ENCODE results near the gene CARNS1. TPM values are rescaled to one million over a fixed set of nuclear protein-coding genes. Genes with fewer than 3 reads are reported as not detected.
A peak's percentile ranks its signal among the peaks of the same experiment; 100 is the strongest.

The CARNS1 gene
- total and polyA plus RNA-seq, 9 of the 15 experiments (the other 6 are each of a cell fraction or from before 2014, with no cell fraction given), result 0.01 to 0.18 (median 0.06) TPM; not detected in 3

DNA sequence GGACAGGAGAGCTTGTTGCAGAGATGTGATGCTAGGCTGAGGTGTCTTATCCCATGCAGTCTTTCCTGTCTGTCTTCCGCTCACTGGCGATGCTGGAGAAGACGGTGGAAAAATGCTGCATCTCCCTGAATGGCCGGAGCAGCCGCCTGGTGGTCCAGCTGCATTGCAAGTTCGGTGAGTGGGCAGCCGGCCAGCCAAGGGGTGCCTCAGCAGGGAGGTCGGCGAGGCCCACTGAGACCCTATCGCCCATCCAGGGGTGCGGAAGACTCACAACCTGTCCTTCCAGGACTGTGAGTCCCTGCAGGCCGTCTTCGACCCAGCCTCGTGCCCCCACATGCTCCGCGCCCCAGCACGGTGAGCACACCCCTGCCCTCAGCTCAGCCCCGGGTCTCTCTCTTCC lies 22.0 kb upstream of the CARNS1 start:
- Histone ChIP-seq H3K27ac (ENCODE audit: extremely low read depth, low read depth, low read length) (no peak overlapping the region), H3K9me3 (replicated peaks; ENCODE audit: control insufficient read depth, insufficient read depth, low read depth, low read length) (no peaks in the 10 kb centered on the region), H4K20me1 (replicated peaks; ENCODE audit: control insufficient read depth, insufficient read depth, low read length) (peaks cover 4% of the 10 kb centered on the region; the same call in 1 of the 2 replicates), H3K4me1 (replicated peaks in 1 of 2; ENCODE audit: control insufficient read depth in 2 of 2, insufficient read depth in 2 of 2, low read length in 2 of 2) (peaks cover 8 to 68% of the 10 kb centered on the region in 2 experiments; a peak in 4 of 5 replicates), H3K9ac (ENCODE audit: insufficient read depth in 1 of 2, low read depth in 2 of 2, low read length in 2 of 2) (peak overlapping the region in 1 of 2 experiments; percentile 81; a peak in 2 of 4 replicates), H3K9me1 (ENCODE audit: control insufficient read depth, insufficient read depth, low read length) (peaks cover 3% of the 10 kb centered on the region), H3K4me3 (no peak overlapping the region), H3K27me3 (ENCODE audit: control insufficient read depth in 2 of 2, insufficient read depth in 2 of 2, low read length in 2 of 2) (no peaks in the 10 kb centered on the region), H3K36me3 (ENCODE audit: control insufficient read depth, insufficient read depth, low read length) (peaks cover 47% of the 10 kb centered on the region), H3K79me2 (ENCODE audit: control insufficient read depth, insufficient read depth, low read length) (peaks cover 25% of the 10 kb centered on the region), H3K4me2 (ENCODE audit: insufficient read depth, low read length) (no peak overlapping the region), H2AFZ (ENCODE audit: low read depth, low read length) (no peak overlapping the region)
- FAIRE-seq (no peak), DNase-seq (ENCODE audit: extremely low read depth in 1 of 4, low spot score in 3 of 4) (no peak), ATAC-seq (no peak)
- intact Hi-C loops (cut with micrococcal nuclease) (no loop called here), in situ Hi-C loops (cut with MboI) (no loop called here)
- BruUV-seq (replicated peaks), result no TSS peak
- POLR2A ChIA-PET, result interaction anchor here (0.6 to 1.1 kb wide), 2 partner anchors 100 to 189 kb away, joined by 3 to 4 read pairs; no protein-coding TSS in a partner anchor
- 90% methylated on average over 18 of the region's 18 CpGs for WGBS (ENCODE audit: insufficient coverage, low coverage, missing lambda C conversion rate)
- CTCF ChIA-PET (ENCODE audit: low intra/inter-chr PET ratio), result no interaction called here
- TF ChIP-seq RAD51 (IDR thresholded peaks at IDR 0.05; ENCODE audit: borderline replicate concordance, low read depth) (no peak), POLR2G (IDR thresholded peaks at IDR 0.05; ENCODE audit: low read depth, low read length) (peak; percentile 44; the same call in 1 of the 2 replicates), ZFPM2 (CRISPR knock-in tag; IDR thresholded peaks at IDR 0.05) (no peak), KHSRP (IDR thresholded peaks at IDR 0.05) (no peak), TEAD1 (CRISPR knock-in tag; IDR thresholded peaks at IDR 0.05) (no peak), POLR2B (IDR thresholded peaks at IDR 0.05; ENCODE audit: low read depth, partially characterized antibody) (no peak), MYNN (IDR thresholded peaks at IDR 0.05) (no peak), MYNN (CRISPR knock-in tag; IDR thresholded peaks at IDR 0.05) (no peak), TCF7 (IDR thresholded peaks at IDR 0.05; ENCODE audit: borderline replicate concordance) (no peak), ZC3H8 (IDR thresholded peaks at IDR 0.05) (no peak), RBFOX2 (IDR thresholded peaks at IDR 0.05; ENCODE audit: low read depth, low read length) (peak; percentile 48)
- TF ChIP-seq, protein P1, sequence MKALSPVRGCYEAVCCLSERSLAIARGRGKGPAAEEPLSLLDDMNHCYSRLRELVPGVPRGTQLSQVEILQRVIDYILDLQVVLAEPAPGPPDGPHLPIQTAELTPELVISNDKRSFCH (CRISPR knock-in tag; IDR thresholded peaks at IDR 0.05), result no peak
- TF ChIP-seq, protein P1 (tag; IDR thresholded peaks at IDR 0.05), result no peak
- TF ChIP-seq, protein P2, sequence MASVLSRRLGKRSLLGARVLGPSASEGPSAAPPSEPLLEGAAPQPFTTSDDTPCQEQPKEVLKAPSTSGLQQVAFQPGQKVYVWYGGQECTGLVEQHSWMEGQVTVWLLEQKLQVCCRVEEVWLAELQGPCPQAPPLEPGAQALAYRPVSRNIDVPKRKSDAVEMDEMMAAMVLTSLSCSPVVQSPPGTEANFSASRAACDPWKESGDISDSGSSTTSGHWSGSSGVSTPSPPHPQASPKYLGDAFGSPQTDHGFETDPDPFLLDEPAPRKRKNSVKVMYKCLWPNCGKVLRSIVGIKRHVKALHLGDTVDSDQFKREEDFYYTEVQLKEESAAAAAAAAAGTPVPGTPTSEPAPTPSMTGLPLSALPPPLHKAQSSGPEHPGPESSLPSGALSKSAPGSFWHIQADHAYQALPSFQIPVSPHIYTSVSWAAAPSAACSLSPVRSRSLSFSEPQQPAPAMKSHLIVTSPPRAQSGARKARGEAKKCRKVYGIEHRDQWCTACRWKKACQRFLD (CRISPR knock-in tag; IDR thresholded peaks at IDR 0.05), result no peak
- TF ChIP-seq, protein P3, sequence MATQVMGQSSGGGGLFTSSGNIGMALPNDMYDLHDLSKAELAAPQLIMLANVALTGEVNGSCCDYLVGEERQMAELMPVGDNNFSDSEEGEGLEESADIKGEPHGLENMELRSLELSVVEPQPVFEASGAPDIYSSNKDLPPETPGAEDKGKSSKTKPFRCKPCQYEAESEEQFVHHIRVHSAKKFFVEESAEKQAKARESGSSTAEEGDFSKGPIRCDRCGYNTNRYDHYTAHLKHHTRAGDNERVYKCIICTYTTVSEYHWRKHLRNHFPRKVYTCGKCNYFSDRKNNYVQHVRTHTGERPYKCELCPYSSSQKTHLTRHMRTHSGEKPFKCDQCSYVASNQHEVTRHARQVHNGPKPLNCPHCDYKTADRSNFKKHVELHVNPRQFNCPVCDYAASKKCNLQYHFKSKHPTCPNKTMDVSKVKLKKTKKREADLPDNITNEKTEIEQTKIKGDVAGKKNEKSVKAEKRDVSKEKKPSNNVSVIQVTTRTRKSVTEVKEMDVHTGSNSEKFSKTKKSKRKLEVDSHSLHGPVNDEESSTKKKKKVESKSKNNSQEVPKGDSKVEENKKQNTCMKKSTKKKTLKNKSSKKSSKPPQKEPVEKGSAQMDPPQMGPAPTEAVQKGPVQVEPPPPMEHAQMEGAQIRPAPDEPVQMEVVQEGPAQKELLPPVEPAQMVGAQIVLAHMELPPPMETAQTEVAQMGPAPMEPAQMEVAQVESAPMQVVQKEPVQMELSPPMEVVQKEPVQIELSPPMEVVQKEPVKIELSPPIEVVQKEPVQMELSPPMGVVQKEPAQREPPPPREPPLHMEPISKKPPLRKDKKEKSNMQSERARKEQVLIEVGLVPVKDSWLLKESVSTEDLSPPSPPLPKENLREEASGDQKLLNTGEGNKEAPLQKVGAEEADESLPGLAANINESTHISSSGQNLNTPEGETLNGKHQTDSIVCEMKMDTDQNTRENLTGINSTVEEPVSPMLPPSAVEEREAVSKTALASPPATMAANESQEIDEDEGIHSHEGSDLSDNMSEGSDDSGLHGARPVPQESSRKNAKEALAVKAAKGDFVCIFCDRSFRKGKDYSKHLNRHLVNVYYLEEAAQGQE (IDR thresholded peaks at IDR 0.05; ENCODE audit: borderline replicate concordance), result no peak
- TF ChIP-seq, protein P3 (CRISPR knock-in tag; IDR thresholded peaks at IDR 0.05; ENCODE audit: low read depth), result no peak

All from K562 (cell line).